ENCODE data around the gene DACH1. TPM values are rescaled to one million over a fixed set of nuclear protein-coding genes. Genes with fewer than 3 reads are reported as not detected.

The DACH1 gene
- total and polyA plus RNA-seq, 2 of the 8 experiments (the other 6 are each of a cell fraction or from before 2014, with no cell fraction given): 0.12 to 0.67 TPM

DNA sequence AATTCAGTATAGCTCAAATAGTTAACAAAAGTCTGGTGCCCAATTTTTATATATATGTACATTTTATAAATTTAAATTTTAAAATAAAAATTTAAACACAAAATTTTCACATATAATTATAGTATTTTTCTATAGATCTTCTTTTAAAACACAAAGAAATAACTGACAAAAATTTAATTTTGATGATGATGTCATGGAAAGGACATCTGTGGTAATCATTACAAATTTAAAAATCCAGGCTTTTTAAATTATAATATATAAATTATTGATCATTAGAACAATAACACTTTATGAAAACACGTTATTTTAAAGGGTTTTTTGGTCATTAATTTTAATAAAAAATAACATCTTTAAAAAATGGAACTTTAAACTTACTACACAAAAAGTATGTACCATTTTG, 381.1 kb downstream of the DACH1 start:
- ChIA-PET POLR2A (ENCODE audit: partially characterized antibody) (no interaction called here), CTCF (ENCODE audit: partially characterized antibody) (no interaction called here)
- Histone ChIP-seq H2BK5ac (ENCODE audit: low read depth, low read length) (no peak overlapping the region), H2AK5ac (ENCODE audit: low read depth, low read length) (no peak overlapping the region), H4K8ac (ENCODE audit: extremely low read depth, insufficient read depth, low read length) (no peak overlapping the region), H3K27me3 (replicated peaks in 1 of 4; ENCODE audit: control insufficient read depth in 3 of 4, extremely low read depth in 1 of 4, insufficient read depth in 3 of 4, low read length in 3 of 4) (peaks cover 0 to 1% (median 0%) of the 10 kb centered on the region in 4 experiments; a peak in 1 of 7 replicates), H3K4ac (replicated peaks; ENCODE audit: insufficient read length, low read depth, low read length) (no peak overlapping the region), H2BK12ac (ENCODE audit: low read depth, low read length) (no peak overlapping the region), H3K23ac (ENCODE audit: insufficient read length) (no peak overlapping the region), H2AFZ (ENCODE audit: low read length) (no peak overlapping the region), H3K14ac (ENCODE audit: insufficient read length) (no peak overlapping the region), H3K18ac (ENCODE audit: extremely low read depth, low read length) (no peak overlapping the region), H3K23me2 (ENCODE audit: low read depth, low read length) (no peaks in the 10 kb centered on the region), H3K4me2 (ENCODE audit: insufficient read depth in 1 of 2, low read depth in 2 of 2, low read length in 2 of 2) (no peak overlapping the region), H3K79me1 (ENCODE audit: low read depth, low read length) (no peaks in the 10 kb centered on the region), H3K9me3 (ENCODE audit: insufficient read depth in 2 of 2, low read depth in 1 of 2, low read length in 1 of 2) (no peaks in the 10 kb centered on the region), H3K36me3 (ENCODE audit: control insufficient read depth in 2 of 4, insufficient read depth in 4 of 4, low read length in 3 of 4) (no peaks in the 10 kb centered on the region), H4K91ac (replicated peaks; ENCODE audit: insufficient read length, low read length) (no peak overlapping the region), H4K5ac (ENCODE audit: insufficient read length, low read depth, low read length) (no peak overlapping the region), H3K4me3 (ENCODE audit: extremely low read depth in 1 of 4, insufficient read depth in 2 of 4, low read depth in 3 of 4, low read length in 4 of 4) (no peak overlapping the region), H3K27ac (ENCODE audit: low read depth, low read length) (no peak overlapping the region), H2BK20ac (ENCODE audit: low read length) (no peak overlapping the region), H4K20me1 (replicated peaks in 1 of 2; ENCODE audit: control insufficient read depth in 1 of 2, insufficient read depth in 2 of 2, low read length in 2 of 2) (no peaks in the 10 kb centered on the region), H3K56ac (replicated peaks; ENCODE audit: insufficient read length, low read depth, low read length) (no peak overlapping the region), H3K9ac (replicated peaks in 1 of 4; ENCODE audit: extremely low read depth in 1 of 4, low read depth in 3 of 4, low read length in 3 of 4) (no peak overlapping the region), H2BK15ac (ENCODE audit: low read length) (no peak overlapping the region), H2BK120ac (replicated peaks; ENCODE audit: low read depth, low read length) (no peak overlapping the region), H3K4me1 (replicated peaks in 1 of 4; ENCODE audit: control insufficient read depth in 3 of 4, insufficient read depth in 4 of 4, low read length in 3 of 4) (no peaks in the 10 kb centered on the region), H3K79me2 (ENCODE audit: control insufficient read depth in 1 of 2, insufficient read depth in 2 of 2, low read length in 2 of 2) (no peaks in the 10 kb centered on the region)
- 79% methylated on average over 1 of the region's 1 CpG; no CpG with 5 or more reads in 1 of the 2 experiments for WGBS, 2 experiments (ENCODE audit: extremely low coverage in 1 of 2, insufficient coverage in 1 of 2, insufficient read length in 1 of 2, insufficient replicate concordance in 2 of 2, low coverage in 1 of 2, low lambda C conversion rate in 2 of 2, missing lambda C conversion rate in 1 of 2)
- no peak for FAIRE-seq
- no peak for DNase-seq (ENCODE audit: low read depth in 1 of 2, low spot score in 2 of 2)
- TF ChIP-seq SP1 (IDR thresholded peaks at IDR 0.05; ENCODE audit: low read depth, low read length) (no peak), NRF1 (IDR thresholded peaks at IDR 0.05; ENCODE audit: low read depth, low read length) (no peak), PHF8 (conservative IDR thresholded peaks at IDR 0.05; ENCODE audit: low read depth, low read length) (no peak), CTBP2 (IDR thresholded peaks at IDR 0.05; ENCODE audit: borderline replicate concordance, insufficient read depth, insufficient read length, low read length) (no peak), KDM4A (IDR thresholded peaks at IDR 0.05; ENCODE audit: low read depth, low read length, severe bottlenecking) (no peak), NANOG (IDR thresholded peaks at IDR 0.05; ENCODE audit: insufficient read depth, low read depth, low read length, poor library complexity, severe bottlenecking) (no peak), POLR2A (IDR thresholded peaks at IDR 0.05; ENCODE audit: control extremely low read depth in 1 of 2, low read depth in 2 of 2, low read length in 2 of 2) (no peak), KDM1A (IDR thresholded peaks at IDR 0.05; ENCODE audit: borderline replicate concordance, low read length) (no peak), BRCA1 (IDR thresholded peaks at IDR 0.05; ENCODE audit: low read depth, low read length) (no peak), HDAC2 (IDR thresholded peaks at IDR 0.05; ENCODE audit: borderline replicate concordance in 1 of 2, low read depth in 2 of 2, low read length in 2 of 2) (no peak), TCF12 (IDR thresholded peaks at IDR 0.05; ENCODE audit: low read depth, low read length) (no peak)
- TF ChIP-seq, protein P1, sequence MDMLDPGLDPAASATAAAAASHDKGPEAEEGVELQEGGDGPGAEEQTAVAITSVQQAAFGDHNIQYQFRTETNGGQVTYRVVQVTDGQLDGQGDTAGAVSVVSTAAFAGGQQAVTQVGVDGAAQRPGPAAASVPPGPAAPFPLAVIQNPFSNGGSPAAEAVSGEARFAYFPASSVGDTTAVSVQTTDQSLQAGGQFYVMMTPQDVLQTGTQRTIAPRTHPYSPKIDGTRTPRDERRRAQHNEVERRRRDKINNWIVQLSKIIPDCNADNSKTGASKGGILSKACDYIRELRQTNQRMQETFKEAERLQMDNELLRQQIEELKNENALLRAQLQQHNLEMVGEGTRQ (IDR thresholded peaks at IDR 0.05; ENCODE audit: low read length): no peak
- TF ChIP-seq, protein P2, sequence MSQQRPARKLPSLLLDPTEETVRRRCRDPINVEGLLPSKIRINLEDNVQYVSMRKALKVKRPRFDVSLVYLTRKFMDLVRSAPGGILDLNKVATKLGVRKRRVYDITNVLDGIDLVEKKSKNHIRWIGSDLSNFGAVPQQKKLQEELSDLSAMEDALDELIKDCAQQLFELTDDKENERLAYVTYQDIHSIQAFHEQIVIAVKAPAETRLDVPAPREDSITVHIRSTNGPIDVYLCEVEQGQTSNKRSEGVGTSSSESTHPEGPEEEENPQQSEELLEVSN (IDR thresholded peaks at IDR 0.05): no peak

Data from H1 (cell line).